ENCODE results near the gene EMSY. TPM values are rescaled to one million over a fixed set of nuclear protein-coding genes. Genes with fewer than 3 reads are reported as not detected.

EMSY gene
- total and polyA plus RNA-seq, 2 of the 8 experiments (the other 6 are each of a cell fraction or from before 2014, with no cell fraction given) = 29.6 to 34.6 TPM

- CTCF ChIA-PET (ENCODE audit: partially characterized antibody) = interaction anchor here (0.7 to 1.0 kb wide), 2 partner anchors 39 to 516 kb away, joined by 3 read pairs; no protein-coding TSS in a partner anchor
- H3K23me2 ChIP-seq (ENCODE audit: low read depth, low read length) = no peaks in the 10 kb centered on the region
- H3K79me2 ChIP-seq (ENCODE audit: control insufficient read depth in 1 of 2, insufficient read depth in 2 of 2, low read length in 2 of 2) = no peaks in the 10 kb centered on the region
- TF ChIP-seq POLR2A (IDR thresholded peaks at IDR 0.05; ENCODE audit: control extremely low read depth in 1 of 2, low read depth in 2 of 2, low read length in 2 of 2) (no peak), BRCA1 (IDR thresholded peaks at IDR 0.05; ENCODE audit: low read depth, low read length) (no peak), TCF12 (IDR thresholded peaks at IDR 0.05; ENCODE audit: low read depth, low read length) (no peak), TBP (IDR thresholded peaks at IDR 0.05; ENCODE audit: low read depth, low read length) (no peak)
These were observed 114.5 kb downstream of the EMSY start for GRCh38 chr11:76559346-76559745.

More at GRCh38 chr11:76559346-76559745, 114.5 kb downstream of the EMSY start:
- no peak overlapping the region for H3K56ac ChIP-seq (replicated peaks; ENCODE audit: insufficient read length, low read depth, low read length)
- H3K79me1 ChIP-seq (ENCODE audit: low read depth, low read length) = no peaks in the 10 kb centered on the region
- no peak overlapping the region for H2BK12ac ChIP-seq (ENCODE audit: low read depth, low read length)
- no peak overlapping the region for H4K5ac ChIP-seq (ENCODE audit: insufficient read length, low read depth, low read length)
- H3K9ac ChIP-seq (replicated peaks in 1 of 4; ENCODE audit: extremely low read depth in 1 of 4, low read depth in 3 of 4, low read length in 3 of 4) = no peak overlapping the region
- no peak overlapping the region for H3K4ac ChIP-seq (replicated peaks; ENCODE audit: insufficient read length, low read depth, low read length)
- no peaks in the 10 kb centered on the region for H4K20me1 ChIP-seq (replicated peaks in 1 of 2; ENCODE audit: control insufficient read depth in 1 of 2, insufficient read depth in 2 of 2, low read length in 2 of 2)
- peaks cover 0 to 5% (median 0%) of the 10 kb centered on the region in 4 experiments; a peak in 2 of 7 replicates for H3K4me1 ChIP-seq (replicated peaks in 1 of 4; ENCODE audit: control insufficient read depth in 3 of 4, insufficient read depth in 4 of 4, low read length in 3 of 4)
- H2BK20ac ChIP-seq (ENCODE audit: low read length) = no peak overlapping the region
- H4K91ac ChIP-seq (replicated peaks; ENCODE audit: insufficient read length, low read length) = no peak overlapping the region
- H3K36me3 ChIP-seq (ENCODE audit: control insufficient read depth in 2 of 4, insufficient read depth in 4 of 4, low read length in 3 of 4) = no peaks in the 10 kb centered on the region
- H3K4me3 ChIP-seq (ENCODE audit: extremely low read depth in 1 of 4, insufficient read depth in 2 of 4, low read depth in 3 of 4, low read length in 4 of 4) = no peak overlapping the region
- DNase-seq (ENCODE audit: low read depth in 1 of 2, low spot score in 2 of 2) (no peak), FAIRE-seq (no peak)
- H3K9me3 ChIP-seq (ENCODE audit: insufficient read depth in 2 of 2, low read depth in 1 of 2, low read length in 1 of 2) = no peaks in the 10 kb centered on the region
- no peak overlapping the region for H3K4me2 ChIP-seq (ENCODE audit: insufficient read depth in 1 of 2, low read depth in 2 of 2, low read length in 2 of 2)
- no peak overlapping the region for H2AK5ac ChIP-seq (ENCODE audit: low read depth, low read length)
- H2BK120ac ChIP-seq (replicated peaks; ENCODE audit: low read depth, low read length) = no peak overlapping the region
- no peak overlapping the region for H4K8ac ChIP-seq (ENCODE audit: extremely low read depth, insufficient read depth, low read length)
- no peak overlapping the region for H3K23ac ChIP-seq (ENCODE audit: insufficient read length)
- no peak overlapping the region for H3K27ac ChIP-seq (ENCODE audit: low read depth, low read length)
- H3K27me3 ChIP-seq (replicated peaks in 1 of 4; ENCODE audit: control insufficient read depth in 3 of 4, extremely low read depth in 1 of 4, insufficient read depth in 3 of 4, low read length in 3 of 4) = no peaks in the 10 kb centered on the region
- no peak overlapping the region for H2BK15ac ChIP-seq (ENCODE audit: low read length)
- POLR2A ChIA-PET (ENCODE audit: partially characterized antibody) = interaction anchor here (0.7 kb wide), 1 partner anchor 14 kb away, joined by 3 read pairs; no protein-coding TSS in a partner anchor
- H2BK5ac ChIP-seq (ENCODE audit: low read depth, low read length) = no peak overlapping the region
- WGBS, 2 experiments (ENCODE audit: extremely low coverage in 1 of 2, insufficient coverage in 1 of 2, insufficient read length in 1 of 2, insufficient replicate concordance in 2 of 2, low coverage in 1 of 2, low lambda C conversion rate in 2 of 2, missing lambda C conversion rate in 1 of 2) = 75% methylated on average over 1 of the region's 1 CpG; no CpG with 5 or more reads in 1 of the 2 experiments
- no peak overlapping the region for H3K18ac ChIP-seq (ENCODE audit: extremely low read depth, low read length)
- H3K14ac ChIP-seq (ENCODE audit: insufficient read length) = no peak overlapping the region
- no peak overlapping the region for H2AFZ ChIP-seq (ENCODE audit: low read length)
